Islet of Langerhans (tissue), 1 donor: ENCODE data around the gene UFSP2.

Source experiments
- FAIRE-seq: peaks from one replicate; lab custom pipeline; 2011; peaks lifted over from hg19 to GRCh38; lab: Jason Lieb, UNC

Gene UFSP2

DNA sequence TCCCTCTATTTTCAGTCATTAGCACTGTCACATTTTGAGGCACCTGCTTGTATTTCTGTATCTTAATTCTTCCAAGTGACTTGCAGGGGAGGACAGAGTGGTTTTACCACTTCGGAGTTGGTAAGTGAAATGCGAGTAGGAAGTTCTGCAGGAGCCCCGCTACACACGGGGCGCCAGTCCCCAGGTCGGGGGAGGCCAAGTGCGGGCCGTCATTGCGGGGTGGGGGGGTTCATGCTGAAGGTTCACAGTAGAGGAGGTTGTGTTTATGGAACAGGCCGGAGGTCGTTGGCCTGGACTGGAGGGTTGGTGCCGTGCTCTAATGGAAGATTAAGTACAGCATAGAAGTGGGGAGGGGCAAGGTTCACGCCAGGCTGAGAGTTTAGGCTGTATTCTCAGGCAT, 74.1 kb downstream of the UFSP2 start:
- FAIRE-seq: no peak
